Caco-2 (cell line): ENCODE data around the gene RGPD8. TPM values are rescaled to one million over a fixed set of nuclear protein-coding genes. Genes with fewer than 3 reads are reported as not detected.
A peak's percentile ranks its signal among the peaks of the same experiment; 100 is the strongest.
"Not testable (repeated sequence)": the region's sequence is repeated elsewhere in the genome, so short reads cannot be mapped to it uniquely, and the experiment has no call there.

Experiments
- BruUV-seq: library from RNA; stranded (reverse); fragments of 400-500 nt; replicated peaks from 2 replicates; lab custom pipeline; 2021; lab: Mats Ljungman, UMichigan
- CTCF ChIA-PET: fragments of 300-600 bp; sonication (Branson Sonifier 250); formaldehyde crosslinking; loops from one replicate; lab custom pipeline; 2022; ENCODE audit warnings: antibody characterized with exemption; lab: Charles Lee
- POLR2A ChIA-PET: fragments of 300-600 bp; sonication (Branson Sonifier 250); formaldehyde crosslinking; loops from one replicate; lab custom pipeline; 2022; ENCODE audit warnings: antibody characterized with exemption; lab: Charles Lee
- DNase-seq, 2 experiments: peaks; one replicate each; pipeline versions ENCODE4 v3.0.0 to v3.0.0-alpha.2; 2020 to 2022
- H3K27me3 ChIP-seq: replicated peaks from 2 replicates; pipeline ENCODE4 v1.6.0; 2011; ENCODE audit warnings: low read length; ENCODE audit not compliant: control insufficient read depth, insufficient read depth
- H3K36me3 ChIP-seq: 2 replicates; pipeline ENCODE4 v1.5.1; 2011; ENCODE audit warnings: low read length; ENCODE audit not compliant: control insufficient read depth, insufficient read depth
- H3K4me1 ChIP-seq: fragments of 250-450 bp; sonication (Bioruptor Pico); 2 replicates; pipeline ENCODE4 v1.5.1; 2020; ENCODE audit warnings: mild to moderate bottlenecking
- H3K4me3 ChIP-seq: 2 replicates; pipeline ENCODE4 v1.5.1; 2011; ENCODE audit warnings: low read depth, mild to moderate bottlenecking, control low read depth, low read length
- H3K9me3 ChIP-seq: fragments of 250-450 bp; sonication (Bioruptor Pico); 2 replicates; pipeline ENCODE4 v1.5.1; 2020; ENCODE audit warnings: mild to moderate bottlenecking, moderate library complexity
- H3K27ac Mint-ChIP-seq: one replicate; pipeline ENCODE4 v1.8.0; 2022; ENCODE audit warnings: mixed read lengths; ENCODE audit not compliant: unreplicated experiment
- H3K27me3 Mint-ChIP-seq: one replicate; pipeline ENCODE4 v1.8.0; 2022; ENCODE audit warnings: mixed read lengths; ENCODE audit not compliant: insufficient read depth, unreplicated experiment
- H3K36me3 Mint-ChIP-seq: one replicate; pipeline ENCODE4 v1.8.0; 2022; ENCODE audit warnings: mild to moderate bottlenecking, mixed read lengths; ENCODE audit not compliant: insufficient read depth, unreplicated experiment
- H3K4me1 Mint-ChIP-seq: one replicate; pipeline ENCODE4 v1.8.0; 2022; ENCODE audit warnings: low read depth, mixed read lengths; ENCODE audit not compliant: unreplicated experiment
- H3K4me3 Mint-ChIP-seq: one replicate; pipeline ENCODE4 v1.8.0; 2022; ENCODE audit warnings: mild to moderate bottlenecking, moderate library complexity, mixed read lengths; ENCODE audit not compliant: unreplicated experiment
- H3K9me3 Mint-ChIP-seq: one replicate; pipeline ENCODE4 v1.8.0; 2022; ENCODE audit warnings: mixed read lengths; ENCODE audit not compliant: unreplicated experiment
- CTCF ChIP-seq, 2 experiments: fragments of 200-600 bp in 1 of 2; IDR thresholded peaks; 1 replicate in 1 of 2; 2 replicates in 1 of 2; pipeline versions ENCODE4 v1.5.1 to v1.8.0; 2011 to 2022; ENCODE audit warnings: antibody characterized with exemption in 1 of 2, control low read depth in 1 of 2, inconsistent platforms in 1 of 2, low read depth in 1 of 2, low read length in 1 of 2, mild to moderate bottlenecking in 1 of 2, moderate library complexity in 1 of 2; ENCODE audit not compliant: insufficient read depth in 1 of 2, severe bottlenecking in 1 of 2, unreplicated experiment in 1 of 2
- intact Hi-C: fragments of 100-400 bp; cut with micrococcal nuclease; formaldehyde crosslinking; loops from one replicate; pipeline ENCODE4 v1.10.0; 2022; ENCODE audit not compliant: unreplicated experiment
- total RNA-seq: library from RNA; stranded (reverse); gene quantifications from 2 replicates; pipeline ENCODE4 v1.2.3, GENCODE V29; 2022

Gene RGPD8
- total RNA-seq, 1 experiment from 2014 or later: 17.5 TPM

- CTCF ChIA-PET: not testable (repeated sequence)
These were observed 1.7 kb upstream of the RGPD8 start for GRCh38 chr2:112434890-112435715.

GRCh38 chr2:112433932-112434730, 686 bp upstream of the RGPD8 start:
- H3K27me3 ChIP-seq: no peaks in the 10 kb centered on the region
- H3K4me3 Mint-ChIP-seq: peak overlapping the region; percentile 63
- H3K9me3 ChIP-seq: no peaks in the 10 kb centered on the region
- no peaks in the 10 kb centered on the region for H3K36me3 ChIP-seq
- no peak for TF ChIP-seq CTCF (IDR thresholded peaks at IDR 0.05; ENCODE audit: insufficient read depth in 1 of 2, low read depth in 1 of 2, low read length in 1 of 2, severe bottlenecking in 1 of 2, unreplicated experiment in 1 of 2)
- no peaks in the 10 kb centered on the region for H3K4me1 ChIP-seq
- H3K27ac Mint-ChIP-seq: no peak overlapping the region
- BruUV-seq: no TSS peak
- intact Hi-C loops: loop anchor here (5.0 kb wide), 1 partner anchor 177 kb away; the partner anchor contains the start of gene ZC3H8
- POLR2A ChIA-PET: no interaction called here
- peaks cover 6% of the 10 kb centered on the region for H3K4me1 Mint-ChIP-seq
- no peaks in the 10 kb centered on the region for H3K27me3 Mint-ChIP-seq
- no peaks in the 10 kb centered on the region for H3K9me3 Mint-ChIP-seq
- H3K4me3 ChIP-seq: no peak overlapping the region
- H3K36me3 Mint-ChIP-seq: no peaks in the 10 kb centered on the region
- CTCF ChIA-PET: no interaction called here
- DNase-seq: no peak

More at GRCh38 chr2:112434890-112435715, 1.7 kb upstream of the RGPD8 start:
- BruUV-seq, H3K9me3 ChIP-seq, H3K27me3 Mint-ChIP-seq, H3K36me3 ChIP-seq, H3K27me3 ChIP-seq, H3K4me1 ChIP-seq, H3K9me3 Mint-ChIP-seq, H3K4me3 Mint-ChIP-seq, H3K36me3 Mint-ChIP-seq, H3K4me3 ChIP-seq, POLR2A ChIA-PET, H3K4me1 Mint-ChIP-seq: not testable (repeated sequence)
- intact Hi-C loops: loop anchor here (5.0 kb wide), 1 partner anchor 178 kb away; the partner anchor contains the start of gene ZC3H8
- peak overlapping the region; percentile 61 for H3K27ac Mint-ChIP-seq
- peak in 1 of 2 experiments; percentile 49 for DNase-seq

GRCh38 chr2:112432735-112433479, 538 bp downstream of the RGPD8 start:
- ChIA-PET POLR2A (interaction anchor here (0.6 kb wide), 2 partner anchors 68 to 228 kb away, joined by 5 read pairs; no protein-coding TSS in a partner anchor), CTCF (interaction anchor here (0.5 to 0.7 kb wide), 10 partner anchors 174 to 526 kb away, joined by 3 to 10 read pairs (median 5); partner anchors contain the start of gene ZC3H8)
- H3K27ac Mint-ChIP-seq, H3K4me1 Mint-ChIP-seq, H3K9me3 ChIP-seq, H3K36me3 ChIP-seq, H3K4me1 ChIP-seq, H3K27me3 Mint-ChIP-seq, H3K36me3 Mint-ChIP-seq, H3K27me3 ChIP-seq, H3K9me3 Mint-ChIP-seq, BruUV-seq: not testable (repeated sequence)
- intact Hi-C loops: loop anchor here (5.0 kb wide), 1 partner anchor 176 kb away; the partner anchor contains the start of gene ZC3H8
- DNase-seq: peak in 1 of 2 experiments; percentile 57
- H3K4me3 ChIP-seq: peak overlapping the region; percentile 47
- H3K4me3 Mint-ChIP-seq: peak overlapping the region; percentile 75

GRCh38 chr2:112432390-112432734, 1.1 kb downstream of the RGPD8 start:
- peak overlapping the region; percentile 75 for H3K4me3 Mint-ChIP-seq
- H3K36me3 ChIP-seq, DNase-seq, H3K4me1 ChIP-seq, H3K27me3 ChIP-seq, H3K9me3 ChIP-seq, H3K4me1 Mint-ChIP-seq, H3K36me3 Mint-ChIP-seq, POLR2A ChIA-PET, H3K27me3 Mint-ChIP-seq, H3K27ac Mint-ChIP-seq, CTCF ChIA-PET, H3K9me3 Mint-ChIP-seq, BruUV-seq: not testable (repeated sequence)
- intact Hi-C loops: loop anchor here (5.0 kb wide), 1 partner anchor 175 kb away; the partner anchor contains the start of gene ZC3H8
- peak overlapping the region; percentile 47 for H3K4me3 ChIP-seq

- H3K4me3 Mint-ChIP-seq: peak overlapping the region; percentile 75
- DNase-seq, H3K4me1 Mint-ChIP-seq, H3K9me3 ChIP-seq, H3K27me3 ChIP-seq, BruUV-seq, CTCF ChIA-PET, H3K27me3 Mint-ChIP-seq, POLR2A ChIA-PET, H3K27ac Mint-ChIP-seq, H3K36me3 Mint-ChIP-seq, H3K4me1 ChIP-seq, H3K4me3 ChIP-seq, H3K9me3 Mint-ChIP-seq, H3K36me3 ChIP-seq: not testable (repeated sequence)
- intact Hi-C loops: loop anchor here (5.0 kb wide), 1 partner anchor 174 kb away; the partner anchor contains the start of gene ZC3H8
These were observed 1.7 kb downstream of the RGPD8 start for GRCh38 chr2:112431587-112432295.
